Thoracic aorta (tissue), 2 donors: Measurements from ENCODE around the gene IGFBP2. TPM values are rescaled to one million over a fixed set of nuclear protein-coding genes. Genes with fewer than 3 reads are reported as not detected.

Experiments
- ATAC-seq: fragments of 150-250 bp; one replicate; pipeline ENCODE4 v1.8.0; 2017; ENCODE audit warnings: low read depth; ENCODE audit not compliant: insufficient number of reproducible peaks, low FRiP score
- DNase-seq: peaks from one replicate; pipeline ENCODE4 v3.0.0-alpha.2; 2020; ENCODE audit warnings: low spot score
- H3K27ac ChIP-seq, 2 donors: fragments of 200-600 bp; sonication (generic); 1 replicate in 1 of 2; 2 replicates in 1 of 2; pipeline ENCODE4 v1.5.1; 2016; ENCODE audit warnings: mild to moderate bottlenecking in 2 of 2, moderate library complexity in 2 of 2
- H3K27me3 ChIP-seq: fragments of 200-600 bp; sonication (generic); replicated peaks from 2 replicates; pipeline ENCODE4 v1.6.0; 2016; ENCODE audit warnings: mild to moderate bottlenecking; ENCODE audit not compliant: insufficient read depth
- H3K36me3 ChIP-seq: fragments of 200-600 bp; sonication (generic); one replicate; pipeline ENCODE4 v1.5.1; 2016
- H3K4me1 ChIP-seq, 2 donors: fragments of 200-600 bp; sonication (generic); 1 replicate in 1 of 2; 2 replicates in 1 of 2; pipeline versions ENCODE4 v1.5.1 to v1.6.0; 2016; ENCODE audit warnings: low read depth in 2 of 2, mild to moderate bottlenecking in 1 of 2; ENCODE audit not compliant: control insufficient read depth in 1 of 2
- H3K4me3 ChIP-seq: fragments of 200-600 bp; sonication (generic); 2 replicates; pipeline ENCODE4 v1.5.1; 2016; ENCODE audit warnings: mild to moderate bottlenecking
- H3K9me3 ChIP-seq: fragments of 200-600 bp; sonication (generic); 2 replicates; pipeline ENCODE4 v1.5.1; 2016
- total RNA-seq, 2 donors: library from RNA; depleted of rRNA; stranded (reverse); fragments of >200 nt; gene quantifications; one replicate each; pipeline versions ENCODE4 v1.1.0 to v1.2.3, GENCODE V29; 2016
- TF ChIP-seq, protein P1 (sequence below): fragments of 200-600 bp; sonication (generic); IDR thresholded peaks from one replicate; pipeline ENCODE4 v1.5.1; 2019; ENCODE audit warnings: antibody characterized with exemption

The IGFBP2 gene
- total RNA-seq, 2 donors from 2014 or later, result 608 to 2,156 TPM

DNA sequence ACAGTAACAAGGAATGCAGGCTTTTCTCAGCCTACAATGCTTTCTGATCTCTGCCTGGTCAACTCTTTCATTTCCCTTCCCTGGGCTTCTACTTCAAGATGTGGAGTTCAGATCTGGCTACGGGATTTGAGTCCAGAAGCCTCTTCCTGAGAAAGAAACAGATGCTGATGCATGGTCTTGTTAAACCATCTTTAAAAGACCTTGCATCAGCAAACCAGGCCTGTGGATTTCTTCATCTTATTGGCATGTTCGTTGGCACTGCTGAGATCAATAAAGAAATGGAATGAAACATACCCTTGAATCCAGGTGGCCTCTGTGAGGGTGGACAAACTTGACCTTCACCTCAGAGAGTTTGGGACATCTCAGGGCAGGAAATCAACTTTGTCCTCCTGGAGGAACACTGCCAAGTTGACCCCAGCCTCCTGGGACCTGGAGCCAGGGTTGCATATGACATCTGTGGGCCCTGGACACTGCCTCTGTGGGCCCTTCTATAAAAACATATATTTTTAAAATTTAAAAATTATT, 21.4 kb downstream of the IGFBP2 start:
- Histone ChIP-seq H3K27ac (peak overlapping the region; percentile 66 to 69), H3K4me1 (peaks cover 45 to 88% of the 10 kb centered on the region in 2 donors), H3K4me3 (no peak overlapping the region), H3K27me3 (no peaks in the 10 kb centered on the region), H3K36me3 (no peaks in the 10 kb centered on the region), H3K9me3 (no peaks in the 10 kb centered on the region)
- DNase-seq (no peak), ATAC-seq (no peak)
- TF ChIP-seq, protein P1, sequence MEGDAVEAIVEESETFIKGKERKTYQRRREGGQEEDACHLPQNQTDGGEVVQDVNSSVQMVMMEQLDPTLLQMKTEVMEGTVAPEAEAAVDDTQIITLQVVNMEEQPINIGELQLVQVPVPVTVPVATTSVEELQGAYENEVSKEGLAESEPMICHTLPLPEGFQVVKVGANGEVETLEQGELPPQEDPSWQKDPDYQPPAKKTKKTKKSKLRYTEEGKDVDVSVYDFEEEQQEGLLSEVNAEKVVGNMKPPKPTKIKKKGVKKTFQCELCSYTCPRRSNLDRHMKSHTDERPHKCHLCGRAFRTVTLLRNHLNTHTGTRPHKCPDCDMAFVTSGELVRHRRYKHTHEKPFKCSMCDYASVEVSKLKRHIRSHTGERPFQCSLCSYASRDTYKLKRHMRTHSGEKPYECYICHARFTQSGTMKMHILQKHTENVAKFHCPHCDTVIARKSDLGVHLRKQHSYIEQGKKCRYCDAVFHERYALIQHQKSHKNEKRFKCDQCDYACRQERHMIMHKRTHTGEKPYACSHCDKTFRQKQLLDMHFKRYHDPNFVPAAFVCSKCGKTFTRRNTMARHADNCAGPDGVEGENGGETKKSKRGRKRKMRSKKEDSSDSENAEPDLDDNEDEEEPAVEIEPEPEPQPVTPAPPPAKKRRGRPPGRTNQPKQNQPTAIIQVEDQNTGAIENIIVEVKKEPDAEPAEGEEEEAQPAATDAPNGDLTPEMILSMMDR, result no peak

GRCh38 chr2:216657086-216657855, 24.1 kb downstream of the IGFBP2 start:
- H3K27ac ChIP-seq, result peak overlapping the region; percentile 59 to 62
- H3K4me3 ChIP-seq, result no peak overlapping the region
- H3K4me1 ChIP-seq, result peaks cover 31 to 62% of the 10 kb centered on the region in 2 donors
- peaks cover 21% of the 10 kb centered on the region for H3K36me3 ChIP-seq
- TF ChIP-seq, protein P1, result no peak
- no peaks in the 10 kb centered on the region for H3K27me3 ChIP-seq
- ATAC-seq, result no peak
- H3K9me3 ChIP-seq, result no peaks in the 10 kb centered on the region
- no peak for DNase-seq

DNA sequence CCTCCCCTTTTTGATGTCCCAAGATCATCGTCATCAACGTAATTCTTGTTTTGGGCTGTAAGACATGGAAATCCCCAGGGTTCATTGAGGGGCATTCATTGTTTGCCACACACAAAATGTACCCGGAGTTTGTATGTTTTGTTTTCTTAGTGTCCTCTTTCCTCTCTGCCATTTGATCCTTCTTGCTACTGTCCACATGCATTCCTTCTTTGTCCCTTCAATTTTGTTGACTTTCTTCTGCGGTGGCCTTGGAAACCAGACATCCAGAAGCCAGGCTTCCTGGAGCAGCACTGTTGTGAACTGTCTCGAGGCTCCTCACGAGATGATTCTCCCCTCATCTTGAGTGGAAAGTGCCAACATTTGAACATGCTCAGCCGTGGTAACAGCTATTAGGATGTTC, 24.8 kb downstream of the IGFBP2 start:
- ATAC-seq (no peak), DNase-seq (no peak)
- Histone ChIP-seq H3K9me3 (no peaks in the 10 kb centered on the region), H3K4me1 (peaks cover 26 to 54% of the 10 kb centered on the region in 2 donors), H3K4me3 (no peak overlapping the region), H3K27me3 (no peaks in the 10 kb centered on the region), H3K36me3 (peaks cover 22% of the 10 kb centered on the region), H3K27ac (peak overlapping the region in 1 of 2 donors; percentile 59)
- TF ChIP-seq, protein P1, result no peak

DNA sequence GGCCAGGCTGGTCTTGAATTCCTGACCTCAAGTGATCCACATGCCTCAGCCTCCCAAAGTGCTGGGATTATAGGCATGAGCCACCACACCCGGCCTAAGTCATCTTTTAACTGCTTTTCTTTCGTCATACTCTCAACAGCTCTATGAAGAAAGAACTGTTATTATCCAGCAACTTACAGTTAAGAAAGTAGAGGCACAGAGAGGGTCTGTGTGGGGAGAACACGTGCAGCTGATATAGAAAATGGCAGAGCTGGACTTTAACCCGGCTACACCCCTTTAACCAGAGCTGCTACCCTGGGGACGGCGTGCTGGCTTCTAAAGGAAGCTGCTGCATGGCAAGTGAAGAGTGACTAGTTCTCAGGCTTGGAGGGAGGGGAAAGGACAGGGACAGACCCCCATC, 25.5 kb downstream of the IGFBP2 start:
- ATAC-seq, result no peak
- peaks cover 26% of the 10 kb centered on the region for H3K36me3 ChIP-seq
- no peaks in the 10 kb centered on the region for H3K9me3 ChIP-seq
- peak overlapping the region in 1 of 2 donors; percentile 2 for H3K27ac ChIP-seq
- H3K4me3 ChIP-seq, result no peak overlapping the region
- TF ChIP-seq, protein P1, result no peak
- H3K27me3 ChIP-seq, result no peaks in the 10 kb centered on the region
- DNase-seq, result no peak
- H3K4me1 ChIP-seq, result peaks cover 22 to 47% of the 10 kb centered on the region in 2 donors

GRCh38 chr2:216659276-216659675, 26.1 kb downstream of the IGFBP2 start:
- Histone ChIP-seq H3K27me3 (no peaks in the 10 kb centered on the region), H3K27ac (no peak overlapping the region), H3K4me1 (peaks cover 16 to 41% of the 10 kb centered on the region in 2 donors), H3K36me3 (peaks cover 30% of the 10 kb centered on the region), H3K9me3 (no peaks in the 10 kb centered on the region), H3K4me3 (no peak overlapping the region)
- DNase-seq (no peak), ATAC-seq (no peak)
- TF ChIP-seq, protein P1, result no peak
